NCI-H226 (cell line): ENCODE measurements around the gene TRNAU1AP.
"Not testable (repeated sequence)": the region's sequence is repeated elsewhere in the genome, so short reads cannot be mapped to it uniquely, and the experiment has no call there.

ENCODE experiments used
- DNase-seq: peaks from one replicate; pipeline ENCODE4 v3.0.0-alpha.2; 2015

Gene TRNAU1AP

GRCh38 chr1:28578696-28579218 lies 25.9 kb downstream of the TRNAU1AP start:
- DNase-seq = no peak

GRCh38 chr1:28579401-28579800 lies 26.5 kb downstream of the TRNAU1AP start:
- no peak for DNase-seq

GRCh38 chr1:28580722-28581530 lies 28.0 kb downstream of the TRNAU1AP start:
- no peak for DNase-seq

- DNase-seq = peak; percentile 93
Measured at GRCh38 chr1:28581531-28582247, 28.8 kb downstream of the TRNAU1AP start.

- DNase-seq = no peak
Measured at GRCh38 chr1:28582248-28582615, 29.3 kb downstream of the TRNAU1AP start.

- DNase-seq = not testable (repeated sequence)
Measured at GRCh38 chr1:28586585-28587391, 33.9 kb downstream of the TRNAU1AP start.

DNA sequence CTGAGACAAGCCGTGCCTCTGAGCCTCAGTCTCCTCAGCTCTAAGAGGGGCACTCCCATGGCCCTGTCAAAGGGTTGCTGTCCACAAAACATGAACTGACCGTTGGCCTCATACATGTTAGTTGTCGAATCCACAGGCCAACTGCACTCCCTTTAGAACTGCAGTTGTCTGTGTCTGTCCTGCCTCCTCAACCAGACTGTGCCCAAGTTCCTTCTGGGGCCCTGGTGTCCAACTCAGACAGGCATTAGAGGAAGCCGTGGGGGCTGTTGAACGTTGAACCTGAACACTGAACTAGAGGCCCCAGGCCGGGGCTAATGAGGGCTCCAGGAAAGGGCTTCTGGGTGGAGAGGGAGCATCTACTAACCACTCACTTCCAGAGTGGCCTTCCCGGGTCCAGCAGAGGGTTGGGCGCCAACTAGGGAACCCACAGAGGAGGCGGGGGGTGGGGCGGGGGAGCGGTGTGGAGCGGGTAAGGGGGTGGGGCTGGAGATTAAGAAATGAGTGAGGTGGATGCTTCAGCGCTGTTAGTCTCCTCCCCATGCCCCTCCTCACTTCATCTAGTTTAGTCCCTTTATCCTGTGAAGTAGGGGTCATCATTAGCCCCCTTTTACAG lies 38.9 kb downstream of the TRNAU1AP start, which contains the start of gene RAB42:
TSS of gene RAB42 (plus strand) at position 558 of the 613 bp plus-strand sequence. CDS start 247 bp downstream, outside the sequence.
- DNase-seq = no peak

DNA sequence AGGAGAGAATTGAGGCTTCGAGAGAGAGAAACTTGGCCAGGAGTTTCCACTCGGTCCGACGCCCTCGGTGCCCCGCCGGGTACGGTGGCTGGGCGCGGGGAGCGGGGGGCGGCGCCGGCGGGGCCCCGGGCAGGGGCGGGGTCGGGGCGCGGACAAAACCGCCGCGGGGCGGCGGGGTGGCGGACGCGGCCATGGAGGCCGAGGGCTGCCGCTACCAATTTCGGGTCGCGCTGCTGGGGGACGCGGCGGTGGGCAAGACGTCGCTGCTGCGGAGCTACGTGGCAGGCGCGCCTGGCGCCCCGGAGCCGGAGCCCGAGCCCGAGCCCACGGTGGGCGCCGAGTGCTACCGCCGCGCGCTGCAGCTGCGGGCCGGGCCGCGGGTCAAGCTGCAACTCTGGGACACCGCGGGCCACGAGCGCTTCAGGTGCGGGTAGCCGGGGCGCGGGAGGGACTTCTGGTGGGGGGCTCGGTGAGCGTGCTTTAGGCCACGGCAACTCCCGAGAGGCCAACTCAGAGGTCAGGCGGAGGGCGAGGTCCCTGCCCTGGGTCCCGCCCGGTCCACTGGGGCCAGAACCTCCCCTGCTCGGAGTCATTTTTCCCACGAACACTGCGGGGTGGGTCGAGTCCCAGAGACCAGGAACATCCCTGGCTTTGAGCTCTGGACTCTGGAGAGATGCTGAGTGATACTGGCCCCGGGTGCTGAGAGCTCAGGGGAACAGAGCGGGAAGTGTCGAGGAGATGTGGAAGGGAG lies 39.6 kb downstream of the TRNAU1AP start:
- DNase-seq = no peak

DNA sequence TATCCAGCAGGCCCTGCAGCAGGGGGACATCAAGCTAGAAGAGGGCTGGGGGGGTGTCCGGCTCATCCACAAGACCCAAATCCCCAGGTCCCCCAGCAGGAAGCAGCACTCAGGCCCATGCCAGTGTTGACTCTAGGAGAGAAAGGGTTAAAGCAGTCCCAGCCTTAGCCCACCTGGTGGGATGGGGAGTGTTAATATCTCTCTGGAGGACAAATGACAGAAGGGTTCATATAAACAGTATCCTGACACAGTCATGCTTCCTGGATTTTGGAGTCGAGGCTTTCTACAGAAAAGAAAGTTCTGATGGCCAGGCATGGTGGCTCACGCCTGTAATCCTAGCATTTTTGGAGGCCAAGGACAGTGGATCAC lies 41.1 kb downstream of the TRNAU1AP start:
- not testable (repeated sequence) for DNase-seq

DNA sequence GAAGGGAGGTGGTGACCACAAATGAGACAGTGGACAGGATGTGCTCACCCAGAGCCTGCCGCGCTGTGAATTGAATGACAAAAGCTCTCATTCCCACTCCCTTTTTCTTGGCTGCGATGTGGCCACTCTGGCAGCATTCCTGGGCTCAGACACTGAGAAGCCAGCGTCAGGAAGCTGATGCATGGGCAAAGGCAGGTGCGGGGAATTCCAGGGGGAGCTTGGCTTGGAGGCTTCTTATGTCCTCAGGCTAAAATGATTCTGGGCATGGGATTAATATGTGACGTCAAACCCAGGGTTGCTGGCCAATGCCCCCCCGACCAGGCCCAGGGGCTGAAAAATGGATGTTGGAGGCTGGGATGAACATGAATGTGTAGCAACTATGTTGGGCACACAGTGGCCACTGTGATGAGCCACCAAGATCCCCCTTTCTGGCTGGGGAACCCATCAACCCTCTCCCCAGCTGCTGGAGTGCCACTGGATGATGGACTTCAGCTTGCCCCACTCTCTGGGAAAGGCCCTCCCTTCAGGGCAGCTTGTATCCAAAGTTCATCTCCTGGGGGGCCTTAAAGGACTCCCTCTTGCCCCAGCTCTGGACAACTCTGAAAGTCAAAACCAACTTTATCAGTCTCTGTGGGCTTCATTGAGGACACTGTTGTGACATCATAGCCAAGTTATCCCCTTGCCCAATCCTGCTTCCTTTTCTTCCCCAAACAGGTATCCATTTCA lies 42.0 kb downstream of the TRNAU1AP start:
- peak; percentile 95 for DNase-seq

GRCh38 chr1:28595412-28596191 lies 42.7 kb downstream of the TRNAU1AP start:
- no peak for DNase-seq

- DNase-seq = not testable (repeated sequence)
Measured at GRCh38 chr1:28596276-28596675, 43.4 kb downstream of the TRNAU1AP start.

GRCh38 chr1:28601696-28602095 lies 48.8 kb downstream of the TRNAU1AP start:
- peak; percentile 80 for DNase-seq

- DNase-seq = peak; percentile 68
Measured at GRCh38 chr1:28602536-28603439, 49.9 kb downstream of the TRNAU1AP start.

DNA sequence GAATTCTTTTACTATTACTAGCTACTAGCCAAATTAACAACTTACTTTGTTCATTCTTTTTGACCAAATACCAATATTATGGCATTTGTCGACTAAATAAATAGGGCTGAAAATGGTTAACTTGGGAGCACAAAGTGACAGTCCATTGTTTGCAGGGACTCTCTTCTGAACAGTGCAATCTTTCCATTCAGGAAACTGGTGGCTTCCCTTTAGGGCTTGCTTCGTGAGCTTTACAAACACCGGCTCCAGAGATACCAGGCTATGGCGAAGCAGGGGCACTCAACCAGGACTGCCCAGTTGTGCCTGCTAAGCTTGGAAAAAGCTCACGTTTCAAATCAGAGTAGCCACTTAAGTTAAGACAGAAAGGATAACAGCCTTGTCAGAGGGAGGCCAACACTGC lies 51.5 kb downstream of the TRNAU1AP start:
- no peak for DNase-seq

DNA sequence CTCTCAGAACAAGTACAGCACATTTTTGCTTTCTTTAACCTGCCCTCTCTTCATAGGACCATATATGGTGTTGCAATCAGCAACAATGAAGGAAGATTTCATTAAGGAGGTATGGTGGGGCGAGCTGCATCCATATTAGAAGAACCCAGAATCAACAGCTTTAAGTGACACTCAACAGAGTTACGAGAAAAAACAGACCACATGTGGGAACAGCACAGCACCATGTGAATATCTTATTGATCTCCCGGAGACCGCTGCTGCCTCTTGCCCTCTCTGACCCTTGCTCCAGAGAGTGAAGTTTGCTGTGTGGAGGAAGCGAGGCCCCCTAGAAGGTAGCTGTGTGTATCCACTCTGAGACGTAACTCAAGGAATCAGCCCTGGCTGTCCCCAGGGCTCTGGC lies 52.1 kb downstream of the TRNAU1AP start:
- DNase-seq = no peak

GRCh38 chr1:28606771-28607170 lies 53.9 kb downstream of the TRNAU1AP start:
- no peak for DNase-seq

DNA sequence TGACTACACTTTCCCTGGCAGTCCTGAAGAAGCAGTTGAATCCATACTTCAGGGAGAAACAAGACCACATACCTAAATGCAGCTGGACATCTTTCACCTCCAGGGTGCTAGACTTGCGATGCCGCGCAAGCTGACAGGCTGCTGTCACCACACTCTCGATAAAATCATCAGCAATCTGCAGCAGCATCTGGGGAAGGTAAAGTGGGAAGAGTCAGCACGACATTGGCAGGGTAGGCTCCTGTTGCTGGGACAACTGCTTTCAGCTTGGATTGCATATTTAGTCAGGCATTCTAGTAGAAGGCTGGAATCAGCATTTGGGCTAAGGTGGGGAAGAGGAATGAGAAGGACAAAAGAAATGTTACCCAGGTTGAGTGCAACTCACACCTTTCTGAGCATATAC lies 60.3 kb downstream of the TRNAU1AP start:
- DNase-seq = no peak
